ENCODE results near the gene KCNC2.

The KCNC2 gene

DNA sequence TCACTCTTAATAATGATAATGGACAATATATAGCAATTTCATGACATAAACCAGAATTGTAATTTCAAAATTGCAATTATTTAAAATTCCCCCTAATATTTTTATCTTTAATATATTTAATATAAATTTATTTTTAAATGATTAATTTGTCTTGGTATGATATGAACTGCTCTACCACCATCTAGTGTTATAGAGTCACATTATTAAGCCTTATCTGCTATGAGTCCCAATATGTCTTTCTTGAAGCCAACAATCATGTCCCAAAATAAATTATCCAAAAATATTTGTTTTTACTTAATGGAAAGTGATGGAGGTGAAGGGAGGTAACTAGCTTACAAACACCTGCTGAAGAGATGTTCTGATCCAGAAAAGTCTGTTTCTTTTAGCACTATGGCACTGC lies 151.4 kb downstream of the KCNC2 start:
- DNase-seq (ENCODE audit: low read depth) = no peak

DNA sequence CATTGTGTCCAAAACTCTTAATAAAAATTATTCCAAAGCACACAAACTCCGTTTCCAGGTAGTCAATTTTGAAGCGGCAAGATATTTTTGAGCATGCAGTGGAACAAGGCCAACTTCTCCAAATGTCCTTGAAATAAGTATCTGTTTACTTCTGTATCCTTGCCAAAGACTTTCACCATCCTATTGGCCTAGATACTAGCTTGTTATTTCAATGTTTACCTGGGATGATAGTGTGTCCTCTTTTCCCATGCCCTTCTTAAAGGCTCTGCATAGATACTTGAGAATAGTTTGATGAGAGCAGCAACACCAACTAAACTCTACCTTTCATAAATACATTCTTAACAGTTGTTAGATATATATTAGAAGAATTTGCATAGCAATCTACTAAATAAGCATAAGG lies 160.9 kb downstream of the KCNC2 start:
- DNase-seq (ENCODE audit: low read depth) = no peak

DNA sequence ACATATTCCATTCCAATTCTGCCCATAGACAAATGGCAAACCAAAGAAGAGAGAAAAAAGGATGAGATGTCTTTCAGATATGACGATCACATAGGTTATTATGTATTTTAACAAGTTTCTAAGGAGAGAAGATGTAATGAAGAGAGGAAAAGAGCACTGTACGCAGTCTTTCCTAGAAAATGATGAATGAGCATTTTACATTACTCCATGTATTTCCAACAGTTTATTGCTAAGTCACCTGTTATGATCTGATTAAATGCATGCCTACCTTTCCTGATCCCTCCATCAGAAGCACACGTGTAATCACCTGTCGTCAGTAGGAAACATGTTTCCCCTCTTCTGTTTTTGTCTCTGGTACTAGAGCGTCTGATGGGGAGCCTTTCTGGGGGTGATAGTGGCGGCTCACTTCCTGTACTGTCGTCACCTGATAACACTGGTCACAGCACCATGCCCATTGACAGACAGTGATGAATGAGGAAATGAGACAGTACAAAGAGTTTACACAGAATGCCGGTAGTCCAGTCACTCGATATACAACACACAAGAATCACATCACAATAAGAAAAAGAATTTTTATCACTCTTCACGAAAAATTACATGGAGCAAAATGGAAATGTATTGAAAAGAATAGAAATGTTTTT lies 161.6 kb downstream of the KCNC2 start:
- DNase-seq (ENCODE audit: low read depth) = no peak

DNA sequence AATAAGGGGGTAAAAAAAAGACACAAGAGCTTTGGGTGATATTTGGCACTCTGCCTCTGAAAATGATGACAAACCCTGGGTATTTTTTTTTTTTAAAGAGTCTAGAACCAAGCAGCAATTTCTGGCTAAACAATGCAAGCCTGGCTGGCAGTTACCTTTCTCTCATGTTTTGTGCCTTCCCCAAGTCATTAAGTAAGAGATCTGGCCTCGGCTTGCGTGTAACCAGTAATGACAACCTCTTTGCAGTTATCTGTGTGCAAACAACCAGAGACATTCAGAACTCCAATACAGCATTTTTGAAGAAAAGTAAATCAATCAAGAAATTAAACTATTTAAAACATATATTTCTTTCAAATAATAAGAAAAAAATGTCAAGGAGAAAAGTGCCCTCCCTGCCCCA lies 167.5 kb downstream of the KCNC2 start:
- no peak for DNase-seq (ENCODE audit: low read depth)

DNA sequence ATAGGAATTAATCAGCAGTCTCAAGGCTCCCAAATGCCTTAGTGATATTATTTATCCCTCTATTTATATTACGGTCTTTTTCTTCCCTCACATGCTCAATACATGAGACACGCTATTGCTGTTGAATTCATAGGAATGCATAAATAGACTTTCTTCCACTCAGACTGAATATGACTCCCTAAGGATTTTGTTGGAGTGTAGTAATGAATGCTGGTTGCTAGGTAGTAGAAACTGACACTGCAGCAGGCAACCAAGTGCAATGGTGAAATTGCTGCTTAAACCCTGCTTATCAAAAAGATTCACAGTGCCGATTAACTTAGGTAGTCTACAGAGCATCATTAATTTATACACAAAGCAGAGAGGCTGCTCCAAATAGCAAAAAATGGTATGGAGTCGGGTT lies 168.2 kb downstream of the KCNC2 start:
- no peak for DNase-seq (ENCODE audit: low read depth)

DNA sequence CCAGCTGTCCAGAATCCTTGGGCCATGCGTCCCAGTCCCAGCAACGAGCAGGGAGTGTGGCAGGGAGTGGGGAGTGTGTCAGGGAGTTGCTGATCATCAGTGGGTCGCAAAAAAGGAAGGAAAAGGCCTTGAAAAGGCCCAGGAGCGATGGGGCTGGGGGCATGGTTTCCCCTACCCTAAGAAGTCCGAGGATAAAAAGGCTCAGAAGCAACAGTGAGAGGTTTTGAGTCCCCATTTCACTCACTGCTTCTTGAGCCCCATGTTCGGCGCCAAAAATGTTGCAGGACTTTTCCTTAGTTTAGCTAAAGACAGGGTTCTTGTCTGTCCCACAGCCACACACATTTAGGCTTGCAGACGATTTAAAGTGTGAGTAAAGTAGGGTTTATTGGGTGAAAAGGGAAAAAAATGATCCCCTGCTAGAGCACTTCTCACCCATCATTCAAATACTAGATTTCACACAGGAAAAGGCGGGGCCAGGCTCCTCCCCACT lies 189.5 kb downstream of the KCNC2 start:
- DNase-seq (ENCODE audit: low read depth) = no peak

DNA sequence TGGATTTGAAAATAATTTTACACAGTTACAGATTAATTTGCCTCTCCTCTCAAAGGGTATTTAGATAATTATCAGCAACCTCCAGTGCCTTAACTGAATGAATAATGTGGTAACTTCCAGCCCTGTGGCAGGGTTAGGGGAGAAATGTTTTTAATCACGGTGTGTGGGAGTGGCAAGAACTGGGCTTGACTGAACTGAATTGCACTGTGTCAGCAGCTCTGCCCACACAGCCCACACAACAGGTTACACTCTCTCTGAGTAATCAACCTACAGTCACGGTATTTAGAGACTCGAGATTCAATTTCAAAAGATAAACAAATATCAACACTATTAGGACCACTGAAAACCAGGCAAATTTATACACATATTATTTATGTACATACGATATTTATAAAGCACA lies 198.5 kb downstream of the KCNC2 start:
- no peak for DNase-seq (ENCODE audit: low read depth)

DNA sequence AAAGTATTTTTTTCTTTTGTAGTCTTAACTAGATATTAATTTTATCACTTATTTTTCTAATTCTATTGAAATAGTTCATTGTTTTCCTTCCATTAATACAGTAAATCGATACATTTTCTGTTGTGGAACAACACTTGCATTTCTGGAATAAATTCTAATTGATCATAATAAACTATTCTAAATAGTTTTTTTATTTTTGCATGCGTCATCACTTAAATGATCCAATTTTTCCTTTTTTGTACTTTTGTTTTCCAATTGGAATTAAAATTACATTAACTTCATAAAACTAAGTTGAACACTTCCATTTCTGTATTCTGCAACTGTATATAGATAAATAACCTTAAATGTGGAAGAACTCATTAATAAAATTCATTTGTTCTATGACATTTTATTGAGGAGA lies 202.5 kb downstream of the KCNC2 start:
- no peak for DNase-seq (ENCODE audit: low read depth)

DNA sequence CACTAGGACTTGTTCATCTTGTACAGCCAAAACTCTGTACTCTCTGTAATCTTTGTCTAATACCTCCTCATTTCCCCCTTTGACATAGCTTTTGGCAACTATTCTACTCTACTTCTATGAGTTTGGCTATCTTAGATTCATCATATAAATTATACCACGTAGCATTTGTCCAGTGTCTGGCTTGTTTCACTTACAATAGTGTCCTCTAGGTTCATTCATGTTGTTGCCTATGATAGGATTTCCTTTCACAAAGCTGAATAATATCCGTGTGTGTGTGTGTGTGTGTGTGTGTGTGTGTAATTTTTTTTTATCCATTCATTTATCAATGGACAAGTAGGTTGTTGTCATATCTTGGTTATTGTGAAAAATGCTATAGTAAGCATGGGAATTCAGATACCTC lies 209.5 kb downstream of the KCNC2 start:
- no peak for DNase-seq (ENCODE audit: low read depth)

DNA sequence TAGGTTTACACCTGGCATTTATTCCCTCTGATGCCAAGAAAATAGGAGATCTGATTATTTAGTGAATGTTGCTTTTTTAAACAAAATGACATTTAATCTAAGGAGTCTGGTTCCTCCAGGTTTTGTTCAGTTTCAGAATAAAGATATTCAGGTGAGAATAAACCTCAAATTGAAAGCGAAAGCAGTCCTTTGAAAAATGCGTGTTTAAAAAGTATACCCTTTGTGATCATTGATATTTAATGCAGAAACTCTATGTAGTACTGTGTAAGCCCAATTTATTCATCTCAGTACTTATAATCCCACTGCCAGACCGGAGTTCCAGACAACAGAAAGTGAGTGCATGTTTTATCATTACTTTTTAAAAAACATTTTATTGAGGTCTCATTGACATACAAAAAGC lies 210.2 kb downstream of the KCNC2 start:
- DNase-seq (ENCODE audit: low read depth) = no peak
